Upper lobe of right lung (tissue), 1 donor: ENCODE data around the gene FAM8A1. TPM values are rescaled to one million over a fixed set of nuclear protein-coding genes. Genes with fewer than 3 reads are reported as not detected.
A peak's percentile ranks its signal among the peaks of the same experiment; 100 is the strongest.

Source experiments
- ATAC-seq: fragments of 200-7000 bp; cut with Tn5 transposase; one replicate; pipeline ENCODE4 v1.9.1; 2020; ENCODE audit warnings: mild to moderate bottlenecking, moderate library complexity
- DNase-seq: peaks from one replicate; pipeline ENCODE4 v3.0.0-alpha.2; 2020
- H3K27ac ChIP-seq: fragments of 200-600 bp; one replicate; pipeline ENCODE4 v1.8.0; 2022
- H3K27me3 ChIP-seq: fragments of 200-600 bp; one replicate; pipeline ENCODE4 v1.8.0; 2022; ENCODE audit warnings: mild to moderate bottlenecking
- H3K36me3 ChIP-seq: fragments of 200-600 bp; one replicate; pipeline ENCODE4 v1.8.0; 2022
- H3K4me1 ChIP-seq: fragments of 200-600 bp; one replicate; pipeline ENCODE4 v1.8.0; 2022
- H3K4me3 ChIP-seq: fragments of 200-600 bp; one replicate; pipeline ENCODE4 v1.8.0; 2022; ENCODE audit warnings: mild to moderate bottlenecking
- H3K9me3 ChIP-seq: fragments of 200-600 bp; one replicate; pipeline ENCODE4 v1.8.0; 2022
- intact Hi-C: fragments of 100-400 bp; cut with DNase I; formaldehyde crosslinking; loops from one replicate; pipeline ENCODE4 v1.11.0; 2022
- total RNA-seq: library from RNA; stranded (reverse); fragmentation: NEBNext Ultra II Directional; extraction: Animal tissue kit (Norgen Biotek cat#: 25700); gene quantifications from one replicate; pipeline ENCODE4 v1.2.1, GENCODE V29; 2021
- TF ChIP-seq, protein P1 (sequence below): fragments of 200-600 bp; IDR thresholded peaks from one replicate; pipeline ENCODE4 v1.8.0; 2022; ENCODE audit warnings: antibody characterized with exemption
- donor health status: DM: no; HTN: yes; CAD: no; lungs with severe emphysema.

FAM8A1 gene
- total RNA-seq, 1 donor from 2014 or later: 30.9 TPM

DNA sequence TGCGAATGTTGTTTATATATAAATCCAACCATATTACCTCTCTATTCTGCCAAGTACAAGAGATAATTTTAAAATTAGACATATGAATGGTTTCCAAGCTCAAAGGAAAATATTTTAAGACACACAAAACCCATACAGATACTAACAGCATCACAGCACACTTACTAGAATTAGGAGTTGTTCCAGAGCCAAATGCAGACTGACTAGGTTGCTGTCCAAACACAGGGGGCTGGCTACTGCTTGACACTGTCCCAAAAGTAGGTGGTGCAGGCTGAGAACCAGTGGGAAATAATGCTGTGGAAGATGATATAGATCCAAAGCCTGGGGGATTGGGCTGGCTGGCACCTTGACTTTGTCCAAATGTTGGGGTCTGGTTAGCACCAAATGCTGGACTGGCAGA is 24.3 kb downstream of the FAM8A1 start:
- H3K27me3 ChIP-seq: no peaks in the 10 kb centered on the region
- DNase-seq: no peak
- no peak for ATAC-seq
- H3K27ac ChIP-seq: no peak overlapping the region
- H3K4me3 ChIP-seq: no peak overlapping the region
- H3K4me1 ChIP-seq: no peaks in the 10 kb centered on the region
- intact Hi-C loops: no loop called here
- no peaks in the 10 kb centered on the region for H3K9me3 ChIP-seq
- H3K36me3 ChIP-seq: peaks cover 71% of the 10 kb centered on the region
- TF ChIP-seq, protein P1, sequence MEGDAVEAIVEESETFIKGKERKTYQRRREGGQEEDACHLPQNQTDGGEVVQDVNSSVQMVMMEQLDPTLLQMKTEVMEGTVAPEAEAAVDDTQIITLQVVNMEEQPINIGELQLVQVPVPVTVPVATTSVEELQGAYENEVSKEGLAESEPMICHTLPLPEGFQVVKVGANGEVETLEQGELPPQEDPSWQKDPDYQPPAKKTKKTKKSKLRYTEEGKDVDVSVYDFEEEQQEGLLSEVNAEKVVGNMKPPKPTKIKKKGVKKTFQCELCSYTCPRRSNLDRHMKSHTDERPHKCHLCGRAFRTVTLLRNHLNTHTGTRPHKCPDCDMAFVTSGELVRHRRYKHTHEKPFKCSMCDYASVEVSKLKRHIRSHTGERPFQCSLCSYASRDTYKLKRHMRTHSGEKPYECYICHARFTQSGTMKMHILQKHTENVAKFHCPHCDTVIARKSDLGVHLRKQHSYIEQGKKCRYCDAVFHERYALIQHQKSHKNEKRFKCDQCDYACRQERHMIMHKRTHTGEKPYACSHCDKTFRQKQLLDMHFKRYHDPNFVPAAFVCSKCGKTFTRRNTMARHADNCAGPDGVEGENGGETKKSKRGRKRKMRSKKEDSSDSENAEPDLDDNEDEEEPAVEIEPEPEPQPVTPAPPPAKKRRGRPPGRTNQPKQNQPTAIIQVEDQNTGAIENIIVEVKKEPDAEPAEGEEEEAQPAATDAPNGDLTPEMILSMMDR: no peak

DNA sequence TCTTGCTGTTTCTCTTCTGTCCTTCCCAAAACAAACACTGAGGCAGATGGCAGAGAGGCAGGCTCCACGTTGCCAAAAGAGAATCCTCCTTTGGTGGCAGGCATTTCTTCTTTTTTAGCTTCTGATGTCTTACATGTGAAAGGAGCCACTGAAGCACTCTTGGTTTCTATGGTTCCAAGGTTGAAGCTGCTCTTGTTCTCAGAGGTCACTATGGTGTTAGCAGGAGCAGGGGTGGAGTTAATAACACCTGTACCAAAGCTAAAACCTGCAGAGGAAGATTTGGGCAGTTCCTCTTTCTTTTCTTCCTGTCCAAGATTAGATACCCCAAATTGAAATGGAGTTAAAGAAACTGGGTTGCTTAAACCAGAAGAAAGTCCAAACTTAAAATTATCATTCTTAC is 28.8 kb downstream of the FAM8A1 start:
- no peaks in the 10 kb centered on the region for H3K9me3 ChIP-seq
- H3K4me3 ChIP-seq: no peak overlapping the region
- H3K27me3 ChIP-seq: no peaks in the 10 kb centered on the region
- TF ChIP-seq, protein P1: no peak
- peaks cover 8% of the 10 kb centered on the region for H3K4me1 ChIP-seq
- DNase-seq (no peak), ATAC-seq (no peak)
- intact Hi-C loops: no loop called here
- no peak overlapping the region for H3K27ac ChIP-seq
- peaks cover 67% of the 10 kb centered on the region for H3K36me3 ChIP-seq

DNA sequence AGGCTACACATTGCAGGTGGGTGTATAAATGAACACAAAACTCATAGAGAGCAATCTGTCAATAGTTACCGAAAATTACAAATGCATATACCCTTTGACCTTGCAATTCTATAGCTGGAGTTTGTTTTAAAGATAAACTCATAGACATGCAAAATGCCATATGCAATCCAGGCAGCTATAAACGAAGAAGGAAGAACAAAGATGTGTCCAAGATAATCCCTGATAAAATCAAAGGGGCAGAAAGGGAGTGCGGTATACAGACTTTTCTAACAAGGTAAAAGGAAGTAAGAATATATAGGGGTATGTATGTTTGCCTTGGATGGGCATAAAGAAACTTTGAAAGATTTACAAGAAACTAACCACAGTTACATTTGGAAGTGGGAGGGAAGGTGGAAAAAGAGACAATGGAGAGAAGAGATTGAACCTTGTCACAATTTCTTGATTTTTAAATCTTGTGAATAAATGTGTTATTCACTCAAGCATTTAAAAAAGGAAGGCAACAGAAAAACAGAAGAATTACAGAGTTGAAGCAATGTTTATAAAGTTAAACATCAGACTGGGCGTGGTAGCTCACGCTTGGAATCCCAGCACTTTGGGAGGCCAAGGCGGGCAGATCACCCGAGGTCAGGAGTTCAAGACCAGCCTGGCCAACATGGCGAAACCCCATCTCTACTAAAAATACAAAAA is 29.9 kb downstream of the FAM8A1 start:
- peaks cover 8% of the 10 kb centered on the region for H3K4me1 ChIP-seq
- TF ChIP-seq, protein P1: no peak
- H3K4me3 ChIP-seq: no peak overlapping the region
- ATAC-seq (no peak), DNase-seq (no peak)
- H3K36me3 ChIP-seq: peaks cover 56% of the 10 kb centered on the region
- H3K9me3 ChIP-seq: no peaks in the 10 kb centered on the region
- no peaks in the 10 kb centered on the region for H3K27me3 ChIP-seq
- intact Hi-C loops: no loop called here
- no peak overlapping the region for H3K27ac ChIP-seq

DNA sequence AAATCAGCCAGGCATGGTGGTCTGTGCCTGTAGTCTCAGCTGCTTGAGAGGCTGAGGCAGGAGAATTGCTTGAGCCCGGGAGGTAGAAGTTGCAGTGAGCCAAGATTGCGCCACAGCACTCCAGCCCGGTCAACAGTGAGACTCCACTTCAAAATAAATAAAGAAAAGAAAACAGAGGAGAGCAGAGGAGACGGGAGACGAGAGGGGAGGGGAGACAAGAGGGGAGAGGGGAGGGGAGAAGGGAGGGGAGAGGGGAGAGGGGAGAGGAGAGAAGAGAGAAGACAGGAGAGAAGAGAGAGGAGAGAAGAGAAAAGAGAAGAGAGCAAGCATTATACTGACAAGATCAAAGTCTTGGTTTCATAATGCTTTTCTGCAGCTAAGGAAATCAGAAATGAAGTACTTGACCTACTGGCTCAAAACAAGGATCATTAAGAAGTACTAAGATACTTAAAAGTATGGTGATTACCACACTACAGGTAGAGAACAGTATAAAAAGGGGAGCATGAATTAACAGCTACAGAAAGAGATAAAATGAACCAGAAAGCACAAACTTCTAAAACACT is 30.5 kb downstream of the FAM8A1 start:
- DNase-seq (peak; percentile 86), ATAC-seq (peak; percentile 79)
- H3K36me3 ChIP-seq: peaks cover 50% of the 10 kb centered on the region
- intact Hi-C loops: no loop called here
- no peaks in the 10 kb centered on the region for H3K27me3 ChIP-seq
- no peak overlapping the region for H3K4me3 ChIP-seq
- H3K4me1 ChIP-seq: peaks cover 8% of the 10 kb centered on the region
- TF ChIP-seq, protein P1: no peak
- H3K9me3 ChIP-seq: no peaks in the 10 kb centered on the region
- no peak overlapping the region for H3K27ac ChIP-seq

DNA sequence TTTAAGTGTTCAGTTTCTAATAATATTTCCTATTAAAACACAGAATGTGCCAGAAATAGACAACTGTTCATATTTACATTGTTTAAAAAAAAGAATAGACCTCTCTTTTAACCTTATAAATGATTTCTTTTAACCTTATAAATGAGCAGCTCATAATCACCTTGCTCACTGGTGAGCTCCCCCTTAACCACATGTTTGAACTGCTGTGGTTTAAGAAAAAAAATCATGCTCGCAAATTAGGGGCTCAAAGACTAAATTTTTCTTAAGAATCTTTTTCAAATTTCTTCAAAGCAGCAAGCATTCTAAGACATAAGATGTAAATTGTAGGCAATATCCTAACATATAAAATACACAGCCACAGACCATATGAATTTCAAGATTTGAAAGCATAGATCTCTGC is 32.8 kb downstream of the FAM8A1 start:
- H3K9me3 ChIP-seq: no peaks in the 10 kb centered on the region
- ATAC-seq: no peak
- H3K4me1 ChIP-seq: peaks cover 8% of the 10 kb centered on the region
- no peaks in the 10 kb centered on the region for H3K27me3 ChIP-seq
- no peak overlapping the region for H3K4me3 ChIP-seq
- H3K36me3 ChIP-seq: peaks cover 54% of the 10 kb centered on the region
- H3K27ac ChIP-seq: no peak overlapping the region
- TF ChIP-seq, protein P1: no peak
- intact Hi-C loops: no loop called here
- no peak for DNase-seq
